Measurements from ENCODE around the gene SUGCT.

DNA sequence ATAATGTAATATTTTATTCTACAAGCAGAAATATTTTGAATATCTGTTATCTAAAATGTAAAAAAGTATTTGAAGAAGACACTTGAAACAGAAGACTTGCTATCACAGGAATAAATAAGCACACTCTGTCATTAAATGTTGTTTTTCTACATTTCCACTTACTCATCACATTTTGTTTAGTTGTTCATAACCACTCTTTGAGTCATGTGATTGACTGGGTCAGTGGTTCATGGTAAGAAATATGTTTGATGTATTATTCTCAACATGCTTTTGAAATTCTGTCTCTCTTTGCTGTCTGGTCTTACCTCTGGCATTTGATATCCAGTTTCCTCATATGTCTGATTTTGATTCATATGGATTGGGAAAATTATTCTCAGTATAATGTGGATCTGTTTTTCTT lies 171.8 kb downstream of the SUGCT start:
- no peak for TF ChIP-seq POLR2A (IDR thresholded peaks at IDR 0.05)
- TF ChIP-seq, protein P1, sequence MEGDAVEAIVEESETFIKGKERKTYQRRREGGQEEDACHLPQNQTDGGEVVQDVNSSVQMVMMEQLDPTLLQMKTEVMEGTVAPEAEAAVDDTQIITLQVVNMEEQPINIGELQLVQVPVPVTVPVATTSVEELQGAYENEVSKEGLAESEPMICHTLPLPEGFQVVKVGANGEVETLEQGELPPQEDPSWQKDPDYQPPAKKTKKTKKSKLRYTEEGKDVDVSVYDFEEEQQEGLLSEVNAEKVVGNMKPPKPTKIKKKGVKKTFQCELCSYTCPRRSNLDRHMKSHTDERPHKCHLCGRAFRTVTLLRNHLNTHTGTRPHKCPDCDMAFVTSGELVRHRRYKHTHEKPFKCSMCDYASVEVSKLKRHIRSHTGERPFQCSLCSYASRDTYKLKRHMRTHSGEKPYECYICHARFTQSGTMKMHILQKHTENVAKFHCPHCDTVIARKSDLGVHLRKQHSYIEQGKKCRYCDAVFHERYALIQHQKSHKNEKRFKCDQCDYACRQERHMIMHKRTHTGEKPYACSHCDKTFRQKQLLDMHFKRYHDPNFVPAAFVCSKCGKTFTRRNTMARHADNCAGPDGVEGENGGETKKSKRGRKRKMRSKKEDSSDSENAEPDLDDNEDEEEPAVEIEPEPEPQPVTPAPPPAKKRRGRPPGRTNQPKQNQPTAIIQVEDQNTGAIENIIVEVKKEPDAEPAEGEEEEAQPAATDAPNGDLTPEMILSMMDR (IDR thresholded peaks at IDR 0.05) = no peak
